ENCODE measurements around the gene SNX8.
"Not testable (repeated sequence)": the region's sequence is repeated elsewhere in the genome, so short reads cannot be mapped to it uniquely, and the experiment has no call there.

The SNX8 gene

DNA sequence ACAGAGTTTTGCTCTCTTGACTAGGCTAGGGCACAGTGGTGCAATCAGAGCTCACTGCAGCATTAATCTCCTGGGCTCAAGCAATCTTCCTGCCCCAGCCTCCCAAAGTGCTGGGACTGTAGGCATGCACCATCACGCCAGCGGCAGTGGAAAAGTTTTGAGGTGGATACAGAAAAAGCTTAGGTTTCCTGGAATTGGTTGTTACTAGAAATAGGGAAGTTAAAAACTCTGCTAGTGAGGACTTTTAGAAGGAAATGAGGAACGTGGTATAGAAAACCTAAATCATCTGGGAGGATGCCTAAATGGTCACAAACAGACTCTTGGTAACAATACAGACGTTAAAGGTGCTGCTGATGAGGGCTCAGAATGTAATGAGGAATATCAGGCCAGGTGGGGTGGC lies 10.9 kb upstream of the SNX8 start:
- DNase-seq, result no peak

DNA sequence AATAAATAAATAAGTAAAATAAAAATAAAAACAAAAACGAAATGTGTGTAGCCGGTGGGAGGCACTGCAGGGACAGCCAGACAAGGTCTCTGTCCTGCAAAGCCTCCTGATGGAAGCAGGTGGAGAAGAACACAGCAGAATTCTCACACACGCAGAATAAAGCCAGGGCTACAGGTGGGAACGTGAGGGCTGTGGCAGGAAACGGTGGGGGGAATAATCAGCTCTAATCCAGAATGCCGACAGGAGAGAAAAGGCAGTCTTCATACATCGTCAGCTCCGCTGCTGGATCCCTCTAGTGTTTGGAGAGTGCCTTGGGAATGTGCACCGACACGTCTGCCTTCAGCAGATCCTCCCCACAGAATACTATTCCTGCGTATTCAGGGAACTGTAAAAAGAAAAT lies 6.8 kb upstream of the SNX8 start:
- peak; percentile 52 for DNase-seq

DNA sequence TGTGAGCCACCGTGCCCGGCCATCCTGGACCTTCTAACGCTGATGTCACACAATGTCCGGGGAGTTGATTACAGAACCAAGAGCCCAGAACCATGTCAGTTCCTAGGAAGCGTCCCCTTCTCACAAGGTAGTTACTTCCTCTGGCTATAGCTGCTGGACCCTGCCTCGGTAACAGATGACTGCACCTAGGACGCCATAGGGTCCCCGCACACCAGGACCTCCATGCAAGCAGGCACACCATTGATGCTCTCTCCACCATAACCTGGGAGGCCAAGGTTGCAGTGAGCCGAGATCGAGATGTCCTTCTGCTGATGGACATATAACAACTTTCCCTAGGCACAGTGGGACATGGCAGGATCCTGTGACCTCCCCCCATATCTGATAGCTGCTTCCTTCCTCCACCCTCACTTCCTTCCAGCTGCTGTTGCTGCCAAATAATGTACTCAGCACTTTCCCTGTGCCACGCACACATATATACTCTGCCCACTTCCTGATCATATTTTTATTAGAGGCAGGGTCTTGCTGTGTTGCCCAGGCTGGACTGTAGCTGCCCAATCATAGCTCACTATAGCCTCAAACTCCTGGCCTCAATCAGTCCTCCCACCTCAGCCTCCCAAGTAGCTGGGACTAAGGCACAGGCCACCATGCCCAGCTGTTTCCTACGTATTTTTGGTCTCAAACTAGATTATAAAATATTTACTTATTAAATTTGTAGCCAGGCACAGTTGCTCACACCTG lies 3.5 kb upstream of the SNX8 start:
- DNase-seq, result no peak

DNA sequence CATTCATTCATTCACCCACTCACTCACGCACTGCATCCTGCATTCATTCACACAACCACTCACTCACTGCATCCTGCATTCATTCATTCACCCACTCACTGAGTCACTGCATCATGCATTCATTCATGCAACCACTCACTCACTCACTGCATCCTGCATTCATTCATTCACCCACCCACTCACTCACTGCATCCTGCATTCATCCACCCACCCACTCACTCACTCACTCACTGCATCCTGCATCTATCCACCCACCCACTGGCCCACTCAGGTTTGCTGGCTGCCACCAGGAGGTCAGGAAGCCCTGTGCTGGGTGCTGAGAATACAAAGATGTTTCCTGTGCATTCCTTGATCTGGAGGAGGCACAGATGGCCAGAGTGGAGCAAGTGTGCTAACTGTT lies 2.3 kb upstream of the SNX8 start:
- DNase-seq, result no peak

DNA sequence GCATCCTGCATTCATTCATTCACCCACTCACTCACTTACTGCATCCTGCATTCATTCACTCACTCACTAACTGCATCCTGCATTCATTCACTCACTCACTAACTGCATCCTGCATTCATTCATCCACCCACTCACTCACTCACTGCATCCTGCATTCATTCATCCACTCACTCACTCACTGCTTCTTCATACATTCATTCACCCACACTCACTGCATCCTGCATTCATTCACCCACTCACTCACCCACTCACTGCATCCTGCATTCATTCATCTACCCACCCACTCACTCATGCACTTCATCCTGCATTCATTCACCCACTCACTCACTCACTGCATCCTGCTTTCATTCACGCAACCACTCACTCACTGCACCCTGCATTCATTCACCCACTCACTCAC lies 1.5 kb upstream of the SNX8 start:
- no peak for DNase-seq

DNA sequence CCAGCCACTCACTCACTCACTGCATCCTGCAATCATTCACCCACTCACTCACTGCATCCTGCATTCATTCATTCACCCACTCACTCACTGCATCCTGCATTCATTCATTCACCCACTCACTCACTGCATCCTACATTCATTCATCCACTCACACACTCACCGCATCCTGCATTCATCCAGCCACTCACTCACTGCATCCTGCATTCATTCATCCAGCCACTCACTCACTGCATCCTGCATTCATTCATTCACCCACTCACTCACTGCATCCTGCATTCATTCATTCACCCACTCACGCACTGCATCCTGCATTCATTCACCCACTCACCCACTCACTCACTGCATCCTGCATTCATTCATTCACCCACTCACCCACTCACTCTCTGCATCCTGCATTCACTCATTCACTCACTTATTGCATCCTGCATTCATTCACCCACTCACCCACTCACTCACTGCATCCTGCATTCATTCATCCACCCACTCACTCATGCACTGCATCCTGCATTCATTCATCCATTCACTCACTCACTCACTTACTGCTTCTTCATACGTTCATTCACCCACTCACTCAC lies 802 bp upstream of the SNX8 start:
- DNase-seq, result not testable (repeated sequence)

DNA sequence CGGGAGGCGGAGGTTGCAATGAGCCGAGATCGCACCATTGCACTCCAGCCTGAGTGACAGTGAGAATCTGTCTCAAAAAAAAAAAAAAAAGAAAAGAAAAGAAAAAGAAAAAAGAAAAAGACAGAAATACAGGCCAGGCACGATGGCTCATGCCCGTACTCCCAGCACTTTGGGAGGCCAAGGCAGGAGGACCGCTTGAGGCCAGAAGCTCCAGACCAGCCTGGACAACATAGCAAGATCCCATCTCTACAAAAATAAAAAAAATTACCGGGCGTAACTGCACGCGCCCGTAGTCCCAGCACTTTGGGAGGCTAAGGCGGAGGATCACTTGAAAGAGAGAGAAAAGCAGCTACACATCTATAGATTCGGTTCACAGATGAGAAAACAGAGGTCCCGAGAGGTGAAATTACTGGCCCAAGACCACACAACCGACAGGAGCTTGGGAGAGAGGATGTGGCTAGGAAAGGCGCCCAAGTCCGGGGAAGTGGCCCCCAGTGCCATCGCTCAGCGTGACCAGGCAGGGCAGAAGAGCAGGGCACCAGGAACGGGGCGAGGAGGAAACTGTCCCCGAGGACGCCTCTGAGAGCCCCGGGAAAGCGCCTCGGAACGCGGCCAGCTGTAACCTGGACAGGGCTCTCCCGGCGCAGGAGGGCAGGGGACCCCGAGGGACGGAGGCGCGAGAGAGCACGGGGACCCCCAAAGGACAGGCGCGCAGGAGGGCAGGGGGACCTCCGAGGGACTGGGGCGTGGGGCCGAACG lies 612 bp downstream of the SNX8 start:
- DNase-seq, result no peak

DNA sequence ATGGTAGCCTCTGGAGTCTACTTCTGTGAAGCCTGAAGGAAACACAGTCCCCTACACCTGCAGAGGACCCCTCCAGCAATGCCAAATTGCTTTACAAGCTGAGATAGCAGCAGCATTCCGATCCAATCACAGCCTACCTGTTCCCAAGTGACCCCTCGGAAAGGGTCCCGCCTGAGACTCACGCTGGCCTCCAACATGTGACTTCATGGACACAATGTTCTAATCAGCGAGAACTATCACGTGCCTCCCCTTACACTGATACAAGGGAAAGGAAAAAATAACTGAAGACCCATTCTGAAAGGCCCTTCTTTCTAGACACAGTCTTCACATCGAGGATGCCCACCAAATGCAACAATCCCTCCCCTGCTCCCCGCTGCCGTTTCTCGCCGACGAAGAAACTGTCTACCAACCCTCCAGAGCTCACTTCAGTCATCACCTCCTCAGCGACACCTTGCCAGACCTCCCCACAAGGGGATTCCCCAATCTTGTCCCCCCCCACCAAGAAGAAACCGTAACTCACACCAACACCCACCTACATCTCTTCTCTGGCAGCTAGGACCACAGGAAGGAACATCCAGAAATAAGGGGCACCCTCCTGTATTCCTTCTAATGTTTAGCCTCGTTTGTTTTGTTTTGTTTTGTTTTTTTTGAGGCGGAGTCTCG lies 1.8 kb downstream of the SNX8 start:
- no peak for DNase-seq

DNA sequence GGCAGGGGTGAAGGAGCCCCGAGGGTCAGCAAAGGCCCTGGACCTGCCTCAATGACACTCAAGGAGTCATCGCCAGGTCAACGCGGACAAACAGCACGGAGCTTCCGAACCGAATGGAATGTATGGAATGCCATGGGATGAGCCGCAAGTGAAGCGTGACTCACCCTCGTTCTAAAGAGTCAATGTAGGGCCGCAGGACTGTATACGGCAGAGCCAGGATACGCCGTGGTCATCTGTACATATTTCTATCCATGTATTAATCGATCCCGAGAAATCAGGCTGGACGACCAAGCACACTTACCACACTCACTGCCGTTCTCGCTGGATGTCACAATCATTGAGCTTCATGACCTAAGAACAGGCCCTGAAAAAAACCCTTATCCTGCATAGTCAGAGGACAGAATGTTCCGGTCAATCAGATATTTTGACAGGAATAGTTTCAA lies 4.3 kb downstream of the SNX8 start:
- no peak for DNase-seq

DNA sequence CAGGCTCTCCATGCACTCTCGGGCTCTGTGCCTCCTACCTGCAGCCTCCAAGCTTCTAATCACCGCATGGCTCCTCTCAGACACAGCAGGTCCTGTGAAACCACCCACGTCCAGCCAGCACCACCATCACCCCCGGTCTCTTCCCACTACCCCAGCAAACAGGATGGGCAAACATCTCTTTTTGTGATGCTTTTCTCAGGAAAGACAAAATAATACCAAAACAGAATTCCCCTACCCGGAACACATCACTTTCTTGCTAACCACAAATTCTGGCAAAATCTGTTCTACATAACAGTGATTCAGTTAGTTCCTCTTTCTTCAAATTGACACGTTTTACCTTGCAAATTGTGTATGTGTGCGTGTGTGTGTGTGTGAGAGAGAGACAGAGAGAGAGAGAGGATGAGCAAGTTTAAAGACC lies 6.5 kb downstream of the SNX8 start:
- DNase-seq, result no peak

DNA sequence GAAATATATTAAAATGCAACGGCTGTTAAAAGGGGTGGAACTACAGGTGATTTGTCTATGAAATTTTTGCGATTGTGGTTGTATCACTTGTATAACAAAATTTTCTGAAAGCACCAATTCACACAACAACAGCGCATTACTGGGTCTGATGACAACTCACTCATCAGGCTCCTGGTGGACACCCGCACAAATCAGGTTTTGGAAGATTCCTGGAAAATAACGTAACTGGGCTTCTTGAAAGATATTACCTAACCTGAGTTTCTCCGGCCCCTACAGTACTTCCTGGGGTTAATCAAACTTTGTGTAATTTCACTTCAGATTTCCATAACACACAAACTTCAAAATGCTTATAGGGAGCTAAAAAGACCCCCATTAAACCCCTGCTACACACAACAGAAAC lies 7.6 kb downstream of the SNX8 start:
- no peak for DNase-seq

DNA sequence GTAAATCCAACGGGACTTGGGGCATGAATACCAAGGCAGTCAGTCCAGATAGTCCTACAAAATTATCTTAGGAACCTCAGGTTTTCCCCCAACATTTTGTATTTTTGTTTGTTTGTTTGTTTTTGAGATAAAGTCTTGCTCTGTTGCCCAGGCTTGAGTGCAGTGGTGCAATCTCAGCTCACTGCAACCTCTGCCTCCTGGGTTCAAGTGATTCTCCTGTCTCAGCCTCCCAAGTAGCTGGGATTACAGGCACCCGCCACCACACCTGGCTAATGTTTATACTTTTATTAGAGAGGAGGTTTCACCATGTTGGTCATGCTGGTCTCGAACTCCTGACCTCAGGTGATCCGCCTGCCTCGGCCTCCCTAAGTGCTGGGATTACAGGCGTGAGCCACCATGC lies 9.0 kb downstream of the SNX8 start:
- DNase-seq, result not testable (repeated sequence)

DNA sequence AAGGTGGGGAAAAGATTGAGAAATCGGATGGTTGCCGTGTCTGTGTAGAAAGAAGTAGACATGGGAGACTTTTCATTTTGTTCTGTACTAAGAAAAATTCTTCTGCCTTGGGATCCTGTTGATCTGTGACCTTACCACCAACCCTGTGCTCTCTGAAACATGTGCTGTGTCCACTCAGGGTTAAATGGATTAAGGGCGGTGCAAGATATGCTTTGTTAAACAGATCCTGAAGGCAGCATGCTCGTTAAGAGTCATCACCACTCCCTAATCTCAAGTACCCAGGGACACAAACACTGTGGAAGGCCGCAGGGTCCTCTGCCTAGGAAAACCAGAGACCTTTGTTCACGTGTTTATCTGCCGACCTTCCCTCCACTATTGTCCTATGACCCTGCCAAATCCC lies 10.7 kb downstream of the SNX8 start:
- not testable (repeated sequence) for DNase-seq

DNA sequence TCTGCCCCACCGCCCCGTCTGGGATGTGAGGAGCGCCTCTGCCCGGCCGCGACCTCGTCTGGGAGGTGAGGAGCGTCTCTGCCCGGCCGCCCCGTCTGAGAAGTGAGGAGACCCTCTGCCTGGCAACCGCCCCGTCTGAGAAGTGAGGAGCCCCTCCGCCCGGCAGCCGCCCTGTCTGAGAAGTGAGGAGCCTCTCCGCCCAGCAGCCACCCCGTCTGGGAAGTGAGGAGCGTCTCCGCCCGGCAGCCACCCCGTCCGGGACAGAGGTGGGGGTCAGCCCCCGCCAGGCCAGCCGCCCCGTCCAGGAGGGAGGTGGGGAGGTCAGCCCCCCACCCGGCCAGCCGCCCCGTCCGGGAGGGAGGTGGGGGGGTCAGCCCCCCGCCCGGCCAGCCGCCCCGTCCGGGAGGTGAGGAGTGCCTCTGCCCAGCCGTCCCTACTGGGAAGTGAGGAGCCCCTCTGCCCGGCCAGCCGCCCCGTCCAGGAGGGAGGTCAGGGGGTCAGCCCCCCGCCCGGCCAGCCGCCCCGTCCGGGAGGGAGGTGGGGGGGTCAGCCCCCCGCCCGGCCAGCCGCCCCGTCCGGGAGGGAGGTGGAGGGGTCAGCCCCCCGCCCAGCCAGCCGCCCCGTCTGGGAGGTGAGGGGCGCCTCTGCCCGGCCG lies 11.4 kb downstream of the SNX8 start:
- not testable (repeated sequence) for DNase-seq

DNA sequence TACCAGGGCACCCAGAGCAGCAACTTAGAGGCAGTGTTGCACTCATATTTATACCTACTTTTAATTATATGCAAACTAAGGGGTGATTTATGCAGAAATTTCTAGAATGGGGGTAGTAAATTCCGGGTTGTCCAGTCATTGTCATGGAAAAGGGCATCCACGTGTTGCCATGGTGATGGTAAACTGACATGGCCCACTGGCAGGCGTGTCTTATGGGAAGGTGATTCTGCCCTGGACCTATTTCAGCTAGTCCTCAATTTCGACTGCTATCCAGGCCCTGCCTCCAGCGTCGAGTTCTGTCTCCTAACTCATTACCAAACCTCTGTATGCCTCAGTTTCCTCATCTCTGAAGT lies 12.8 kb downstream of the SNX8 start:
- no peak for DNase-seq

DNA sequence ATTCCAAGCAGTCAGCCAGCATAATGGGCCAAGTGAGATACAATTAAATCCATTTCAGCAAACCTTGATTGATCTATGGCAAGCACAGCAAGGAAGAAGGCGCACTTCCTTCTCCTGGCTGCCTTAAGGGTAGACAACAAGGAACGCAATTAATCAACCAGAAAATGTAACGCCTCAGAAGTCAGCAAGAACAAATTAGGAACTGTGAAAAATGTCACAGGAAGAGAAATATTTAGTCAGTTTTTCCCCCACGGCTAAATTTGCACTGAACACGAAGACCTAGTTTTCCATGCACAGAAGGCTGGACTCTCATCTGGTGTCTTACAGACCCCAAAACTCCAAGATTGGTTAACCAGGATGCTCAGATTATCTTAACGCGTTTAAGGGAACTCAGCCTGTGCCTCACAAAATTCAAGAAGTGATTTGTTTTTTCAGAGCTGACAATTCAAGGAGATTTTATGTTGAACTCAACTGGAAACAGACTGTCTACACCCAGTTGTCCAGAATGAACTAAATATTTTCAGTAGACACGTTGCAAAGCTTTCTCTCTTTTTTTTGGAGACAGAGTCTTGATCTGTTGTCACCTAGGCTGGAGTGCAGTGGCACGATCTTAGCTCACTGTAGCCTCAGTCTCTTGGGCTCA lies 14.2 kb downstream of the SNX8 start:
- DNase-seq, result no peak

DNA sequence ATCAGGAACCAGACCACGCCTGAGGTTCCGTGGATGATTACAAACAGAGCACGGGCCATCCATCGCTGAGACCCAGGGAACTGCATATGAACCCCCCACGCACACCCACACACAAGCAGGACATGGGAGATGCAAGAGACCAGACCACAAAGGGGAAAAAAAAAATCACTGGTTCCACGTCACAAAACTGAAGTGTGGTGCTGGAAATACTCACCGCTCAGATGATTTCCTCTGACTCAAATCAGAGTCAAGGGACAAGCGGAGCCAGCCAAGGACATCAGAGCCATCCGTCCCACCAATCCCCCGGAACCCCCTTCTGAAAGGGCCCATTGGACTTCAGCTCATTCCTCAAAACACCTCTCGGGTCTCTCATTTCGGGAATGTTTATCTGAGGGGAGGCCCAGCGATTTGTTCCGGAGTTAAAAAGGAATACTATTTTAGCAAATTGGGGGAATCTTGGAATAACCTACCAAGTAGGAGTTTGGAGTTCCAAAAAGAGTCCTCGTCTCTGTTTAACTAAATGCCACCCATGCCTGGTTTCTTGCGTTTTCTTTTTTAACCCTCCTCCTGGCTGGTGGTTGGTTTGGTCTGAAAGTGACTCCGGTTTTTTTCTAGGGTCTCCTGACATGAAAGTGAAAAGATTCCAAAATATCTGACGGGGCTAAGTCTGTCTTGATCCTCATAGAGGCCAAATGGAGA lies 15.0 kb downstream of the SNX8 start:
- no peak for DNase-seq

DNA sequence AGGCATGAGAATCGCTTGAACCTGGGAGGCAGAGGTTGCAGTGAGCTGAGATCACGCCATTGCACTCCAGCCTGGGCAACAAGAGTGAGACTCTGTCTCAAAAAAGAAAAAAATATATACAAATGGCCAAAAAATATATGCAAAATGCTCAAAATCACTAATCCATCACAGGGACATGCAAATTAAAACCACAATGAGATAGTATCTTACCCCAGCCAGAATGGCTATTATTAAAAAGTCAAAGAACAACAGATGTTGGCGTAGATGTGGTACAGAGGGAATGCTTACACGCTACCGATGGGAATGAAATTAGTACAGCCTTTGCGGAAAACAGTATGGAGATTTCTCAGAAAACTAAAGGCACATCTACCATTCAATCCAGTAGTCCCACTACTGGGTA lies 17.4 kb downstream of the SNX8 start:
- no peak for DNase-seq

DNA sequence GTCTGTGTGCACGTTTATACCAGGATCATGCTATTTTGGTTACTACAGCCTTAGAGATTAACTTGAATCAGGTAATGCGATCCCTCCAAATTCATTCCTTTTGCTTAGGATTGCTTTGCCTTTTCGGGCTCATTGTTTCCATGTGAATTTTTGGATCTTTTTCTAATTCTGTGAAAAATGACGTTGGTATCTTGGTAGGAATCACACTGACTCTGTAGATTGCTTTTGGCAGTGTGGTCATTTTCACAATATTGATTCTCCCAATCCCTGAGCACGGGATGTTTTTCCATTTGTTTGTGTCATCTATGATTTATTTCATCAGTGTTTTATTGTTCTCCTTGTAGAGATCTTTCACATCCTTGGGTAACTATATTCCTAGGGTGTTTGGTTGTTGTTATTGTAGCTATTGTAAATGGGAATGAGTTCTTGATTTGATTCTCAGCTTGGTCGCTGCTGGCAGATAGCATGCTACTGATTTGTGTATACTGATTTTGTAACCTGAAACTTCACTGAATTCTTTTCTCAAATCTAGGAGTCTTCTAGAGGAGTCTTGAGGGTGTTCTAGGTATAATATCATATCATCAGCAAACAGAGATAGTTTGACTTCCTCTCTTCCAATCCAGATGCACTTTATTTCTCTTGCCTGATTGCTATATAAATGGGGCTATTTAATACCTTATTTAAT lies 18.2 kb downstream of the SNX8 start:
- no peak for DNase-seq

DNA sequence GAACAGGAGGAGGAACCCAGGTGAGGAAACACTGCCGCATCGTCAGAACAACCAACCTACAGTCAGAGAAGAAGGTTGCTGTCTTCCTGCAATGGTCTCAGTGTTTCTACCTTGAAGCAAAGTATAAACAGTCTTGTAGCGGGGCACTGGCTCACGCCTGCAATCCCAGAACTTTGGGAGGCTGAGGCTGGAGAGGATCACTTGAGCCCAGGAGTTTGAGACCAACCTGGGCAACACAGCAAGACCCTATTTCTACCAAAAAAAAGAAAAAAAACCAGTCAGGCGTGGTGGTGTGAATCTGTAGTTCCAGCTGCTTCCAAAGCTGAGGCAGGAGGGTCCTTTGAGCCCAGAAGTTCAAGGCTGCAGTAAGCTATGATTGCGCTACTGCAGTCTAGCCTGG lies 23.4 kb downstream of the SNX8 start:
- DNase-seq, result no peak

DNA sequence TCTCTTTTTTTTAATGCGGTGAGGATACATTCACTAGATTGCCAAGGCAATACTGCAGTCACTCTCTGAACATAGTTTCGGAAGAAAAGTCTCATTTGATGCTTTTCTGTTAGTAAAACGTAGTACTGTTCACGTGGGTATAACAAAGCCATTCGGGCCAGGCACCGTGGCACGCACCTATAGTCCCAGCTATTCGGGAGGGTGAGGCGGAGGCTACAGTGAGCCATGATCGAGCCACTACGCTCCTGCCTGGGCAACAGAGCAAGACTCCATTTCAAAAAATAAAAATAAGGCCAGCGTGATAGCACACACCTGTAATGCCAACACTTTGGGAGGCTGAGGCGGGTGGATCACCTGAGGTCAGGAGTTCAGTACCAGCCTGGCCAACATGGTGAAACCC lies 24.6 kb downstream of the SNX8 start:
- DNase-seq, result no peak

Data from NCI-H2171 treated with DMSO at 0.1 percent for 48 hours (cell line).